ENCODE data around the gene GLT1D1. TPM values are rescaled to one million over a fixed set of nuclear protein-coding genes. Genes with fewer than 3 reads are reported as not detected.
"Not testable (repeated sequence)": the region's sequence is repeated elsewhere in the genome, so short reads cannot be mapped to it uniquely, and the experiment has no call there.

Gene GLT1D1
- total RNA-seq, 4 donors from 2014 or later, result not detected

DNA sequence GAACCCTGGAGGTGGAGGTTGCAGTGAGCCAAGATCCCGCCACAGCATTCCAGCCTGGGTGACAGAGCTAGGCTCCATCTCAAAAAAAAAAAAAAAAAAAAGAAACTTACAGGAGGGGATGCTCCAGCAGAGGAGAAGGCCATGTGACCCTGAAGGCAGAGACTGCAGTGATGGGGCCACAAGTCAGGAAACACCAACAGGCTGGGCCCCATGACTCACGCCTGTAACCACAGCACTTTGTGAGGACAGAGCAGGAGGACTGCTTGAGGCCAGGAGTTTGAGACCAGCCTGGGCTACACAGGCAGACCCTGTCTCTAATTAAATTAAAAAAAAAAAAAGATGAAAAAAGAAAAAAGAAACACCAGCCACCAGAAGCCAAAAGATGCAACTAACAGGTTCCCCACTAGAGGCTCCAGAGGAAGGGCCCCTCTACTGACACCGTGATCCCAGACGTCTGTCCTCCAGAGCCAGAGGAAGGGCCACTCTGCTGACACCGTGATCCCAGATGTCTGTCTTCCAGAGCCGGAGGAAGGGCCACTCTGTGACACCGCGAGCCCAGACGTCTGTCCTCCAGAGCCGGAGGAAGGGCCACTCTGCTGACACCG is 9.1 kb upstream of the GLT1D1 start:
- no peak for TF ChIP-seq POLR2A (IDR thresholded peaks at IDR 0.05)
- TF ChIP-seq, protein P1, sequence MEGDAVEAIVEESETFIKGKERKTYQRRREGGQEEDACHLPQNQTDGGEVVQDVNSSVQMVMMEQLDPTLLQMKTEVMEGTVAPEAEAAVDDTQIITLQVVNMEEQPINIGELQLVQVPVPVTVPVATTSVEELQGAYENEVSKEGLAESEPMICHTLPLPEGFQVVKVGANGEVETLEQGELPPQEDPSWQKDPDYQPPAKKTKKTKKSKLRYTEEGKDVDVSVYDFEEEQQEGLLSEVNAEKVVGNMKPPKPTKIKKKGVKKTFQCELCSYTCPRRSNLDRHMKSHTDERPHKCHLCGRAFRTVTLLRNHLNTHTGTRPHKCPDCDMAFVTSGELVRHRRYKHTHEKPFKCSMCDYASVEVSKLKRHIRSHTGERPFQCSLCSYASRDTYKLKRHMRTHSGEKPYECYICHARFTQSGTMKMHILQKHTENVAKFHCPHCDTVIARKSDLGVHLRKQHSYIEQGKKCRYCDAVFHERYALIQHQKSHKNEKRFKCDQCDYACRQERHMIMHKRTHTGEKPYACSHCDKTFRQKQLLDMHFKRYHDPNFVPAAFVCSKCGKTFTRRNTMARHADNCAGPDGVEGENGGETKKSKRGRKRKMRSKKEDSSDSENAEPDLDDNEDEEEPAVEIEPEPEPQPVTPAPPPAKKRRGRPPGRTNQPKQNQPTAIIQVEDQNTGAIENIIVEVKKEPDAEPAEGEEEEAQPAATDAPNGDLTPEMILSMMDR (IDR thresholded peaks at IDR 0.05), result peak in 1 of 6 experiments; percentile 14
- Histone ChIP-seq H3K4me1 (no peaks in the 10 kb centered on the region), H3K27me3 (no peaks in the 10 kb centered on the region), H3K9me3 (no peaks in the 10 kb centered on the region), H3K4me3 (no peak overlapping the region), H3K27ac (no peak overlapping the region), H3K36me3 (no peaks in the 10 kb centered on the region)
- no peak for DNase-seq

DNA sequence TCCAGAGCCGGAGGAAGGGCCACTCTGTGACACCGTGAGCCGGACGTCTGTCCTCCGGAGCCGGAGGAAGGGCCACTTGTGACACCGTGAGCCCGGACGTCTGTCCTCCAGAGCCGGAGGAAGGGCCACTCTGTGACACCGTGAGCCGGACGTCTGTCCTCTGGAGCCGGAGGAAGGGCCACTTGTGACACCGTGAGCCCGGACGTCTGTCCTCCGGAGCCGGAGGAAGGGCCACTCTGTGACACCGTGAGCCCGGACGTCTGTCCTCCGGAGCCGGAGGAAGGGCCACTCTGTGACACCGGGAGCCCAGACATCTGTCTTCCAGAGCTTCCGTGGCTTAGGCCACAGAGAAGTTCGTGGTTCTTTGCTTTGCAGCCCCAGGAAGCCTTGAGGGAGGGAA is 6.6 kb upstream of the GLT1D1 start:
- not testable (repeated sequence) for H3K4me3 ChIP-seq, H3K4me1 ChIP-seq, H3K27ac ChIP-seq, H3K36me3 ChIP-seq, DNase-seq, H3K27me3 ChIP-seq, H3K9me3 ChIP-seq

DNA sequence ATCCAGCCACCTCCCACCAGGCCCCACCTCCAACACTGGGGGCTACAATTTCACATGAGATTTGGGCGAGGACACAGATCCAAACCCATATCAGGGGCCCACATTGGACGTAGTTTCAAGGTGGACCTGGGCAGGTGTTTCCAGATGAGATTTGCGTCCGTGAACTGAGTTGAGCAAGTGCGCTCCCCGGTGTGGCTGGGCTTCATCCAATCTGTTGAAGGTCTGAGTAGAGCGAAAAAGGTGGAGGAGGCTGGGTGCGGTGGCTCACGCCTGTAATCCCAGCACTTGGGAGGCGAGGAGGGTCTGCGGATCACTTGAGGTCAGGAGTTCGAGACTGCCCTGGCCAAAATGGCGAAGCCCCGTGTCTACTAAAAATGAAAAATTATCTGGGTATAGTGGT is 4.9 kb upstream of the GLT1D1 start:
- Histone ChIP-seq H3K4me1 (no peaks in the 10 kb centered on the region), H3K36me3 (no peaks in the 10 kb centered on the region), H3K27ac (no peak overlapping the region), H3K27me3 (no peaks in the 10 kb centered on the region), H3K4me3 (no peak overlapping the region), H3K9me3 (no peaks in the 10 kb centered on the region)
- no peak for TF ChIP-seq POLR2A (IDR thresholded peaks at IDR 0.05)
- TF ChIP-seq, protein P1 (IDR thresholded peaks at IDR 0.05), result no peak
- DNase-seq, result no peak

GRCh38 chr12:128849806-128850205 is 3.5 kb upstream of the GLT1D1 start:
- not testable (repeated sequence) for H3K27me3 ChIP-seq, H3K4me1 ChIP-seq, H3K9me3 ChIP-seq, DNase-seq, H3K36me3 ChIP-seq, H3K4me3 ChIP-seq, H3K27ac ChIP-seq

DNA sequence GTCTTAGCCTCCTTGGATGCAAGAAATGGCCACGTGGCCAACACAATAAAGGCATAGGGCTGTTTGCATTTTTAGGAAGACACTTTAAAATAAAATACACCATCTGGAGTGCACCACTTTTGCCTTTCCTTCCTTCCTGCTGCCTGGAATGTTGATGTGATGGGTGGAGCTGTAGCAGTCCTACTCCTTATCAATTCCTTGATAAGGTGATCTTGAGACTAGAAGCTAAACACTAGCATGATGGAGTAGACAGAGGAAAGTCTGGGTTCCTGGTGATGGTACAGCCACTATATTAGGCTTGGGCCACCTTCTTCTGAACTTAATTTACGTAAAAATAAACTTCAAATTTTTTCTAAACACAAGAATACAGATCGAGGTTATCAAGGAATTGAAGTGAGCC is 2.9 kb upstream of the GLT1D1 start:
- H3K27ac ChIP-seq, result no peak overlapping the region
- peaks cover 0 to 4% of the 10 kb centered on the region in 2 donors for H3K27me3 ChIP-seq
- no peak for DNase-seq
- no peak for TF ChIP-seq POLR2A (IDR thresholded peaks at IDR 0.05)
- TF ChIP-seq, protein P1 (IDR thresholded peaks at IDR 0.05), result no peak
- no peaks in the 10 kb centered on the region for H3K9me3 ChIP-seq
- H3K36me3 ChIP-seq, result no peaks in the 10 kb centered on the region
- no peak overlapping the region for H3K4me3 ChIP-seq
- H3K4me1 ChIP-seq, result peaks cover 0 to 4% (median 0%) of the 10 kb centered on the region in 4 donors

DNA sequence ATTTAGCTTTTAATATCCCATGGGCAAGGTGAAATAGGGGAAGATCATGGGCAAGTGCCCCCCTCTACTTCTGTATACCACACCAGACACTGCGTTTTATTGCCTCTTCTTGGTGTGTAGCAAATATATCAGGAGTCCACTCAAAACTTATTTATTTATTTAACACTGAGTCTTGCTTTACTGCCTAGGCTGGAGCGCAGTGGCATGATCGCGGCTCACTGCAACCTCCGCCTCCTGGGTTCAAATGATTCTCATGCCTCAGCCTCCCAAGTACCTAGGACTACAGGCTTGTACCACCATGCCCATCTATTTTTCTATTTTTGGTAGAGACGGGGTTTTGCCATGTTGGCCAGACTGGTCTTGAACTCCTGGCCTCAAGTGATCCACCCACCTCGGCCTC is 1.8 kb upstream of the GLT1D1 start:
- not testable (repeated sequence) for H3K27me3 ChIP-seq, H3K36me3 ChIP-seq, H3K4me1 ChIP-seq, DNase-seq, H3K9me3 ChIP-seq, H3K4me3 ChIP-seq, H3K27ac ChIP-seq

DNA sequence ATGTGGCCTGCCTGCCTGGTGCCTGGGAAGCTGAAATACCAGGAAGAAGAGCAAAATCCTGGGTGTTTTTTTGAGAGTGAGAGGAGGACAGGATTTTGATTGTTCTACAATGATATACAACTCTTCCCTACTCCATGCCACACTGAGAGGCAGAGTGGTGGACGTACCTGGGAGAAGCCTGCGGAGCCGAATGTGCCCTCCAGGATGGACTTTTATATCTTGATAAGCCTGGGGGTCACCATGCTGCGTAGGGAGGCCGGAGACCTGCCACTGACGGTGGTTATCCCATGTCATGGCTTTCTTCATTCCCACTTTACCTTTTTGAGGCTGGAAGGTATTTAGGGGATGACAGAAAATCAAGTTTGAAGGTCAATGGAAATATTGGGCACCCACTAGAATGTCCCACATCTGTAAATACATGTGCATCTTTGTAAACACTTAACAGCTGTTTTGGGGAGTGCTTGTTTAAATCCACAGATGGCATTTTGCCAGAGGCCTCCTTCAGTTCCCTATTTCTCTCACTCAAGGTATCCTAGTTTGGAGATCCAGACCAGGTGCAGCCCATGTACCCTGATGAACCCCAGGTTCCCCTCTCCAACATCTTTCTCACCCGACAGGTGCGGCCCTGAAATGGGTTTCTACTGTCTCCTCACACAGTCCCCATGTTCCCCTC is 1.1 kb upstream of the GLT1D1 start:
- no peaks in the 10 kb centered on the region for H3K36me3 ChIP-seq
- no peak for DNase-seq
- peaks cover 0 to 4% of the 10 kb centered on the region in 2 donors for H3K27me3 ChIP-seq
- TF ChIP-seq, protein P1 (IDR thresholded peaks at IDR 0.05), result no peak
- TF ChIP-seq POLR2A (IDR thresholded peaks at IDR 0.05), result no peak
- no peak overlapping the region for H3K27ac ChIP-seq
- H3K4me1 ChIP-seq, result peaks cover 0 to 4% (median 0%) of the 10 kb centered on the region in 4 donors
- no peaks in the 10 kb centered on the region for H3K9me3 ChIP-seq
- no peak overlapping the region for H3K4me3 ChIP-seq

Data from Peyer's patch (tissue), 4 donors.